Ovary (tissue), 9 donors: ENCODE data around the gene RNF144B. TPM values are rescaled to one million over a fixed set of nuclear protein-coding genes. Genes with fewer than 3 reads are reported as not detected.

Experiments
- DNase-seq, 5 donors: peaks; one replicate each; pipeline ENCODE4 v3.0.0-alpha.2; 2019 to 2020
- H3K27ac ChIP-seq, 2 donors: fragments of 200-600 bp; one replicate each; pipeline versions ENCODE4 v1.5.1 to v1.8.0; 2019 to 2022
- H3K27me3 ChIP-seq: fragments of 200-600 bp; one replicate; pipeline ENCODE4 v1.8.0; 2022
- H3K36me3 ChIP-seq: fragments of 200-600 bp; sonication (generic); one replicate; pipeline ENCODE4 v1.5.1; 2019
- H3K4me1 ChIP-seq: one replicate; pipeline ENCODE4 v1.8.1; 2013; ENCODE audit warnings: mild to moderate bottlenecking, moderate library complexity; ENCODE audit not compliant: insufficient read depth
- H3K4me3 ChIP-seq: fragments of 200-600 bp; sonication (generic); one replicate; pipeline ENCODE4 v1.5.1; 2017
- H3K9me3 ChIP-seq, 2 donors: fragments of 200-600 bp in 1 of 2; sonication (generic) in 1 of 2; one replicate each; pipeline versions ENCODE4 v1.5.1 to v1.8.1; 2013 to 2019; ENCODE audit warnings: mild to moderate bottlenecking in 1 of 2, moderate library complexity in 1 of 2
- EP300 ChIP-seq: sonication (generic); formaldehyde crosslinking; IDR thresholded peaks from one replicate; pipeline ENCODE4 v1.6.1; 2017; ENCODE audit warnings: antibody characterized with exemption
- POLR2A ChIP-seq: fragments of 450-650 bp; IDR thresholded peaks from one replicate; pipeline ENCODE4 v1.6.1; 2017; ENCODE audit warnings: antibody characterized with exemption, mild to moderate bottlenecking, moderate library complexity
- WGBS, 3 donors: extraction: QIAGEN DNeasy Blood & Tissue Kit in 1 of 3; methylation state at CpG; one replicate each; pipeline versions ENCODE4 v1.1.5 to v1.1.7; 2013 to 2017; 5-methylcytosine and 5-hydroxymethylcytosine counted together
- intact Hi-C, 4 donors: fragments of 100-400 bp; cut with DNase I; formaldehyde crosslinking; loops; one replicate each; pipeline versions ENCODE4 v1.11.0 to v1.15.1; 2022 to 2023
- polyA plus RNA-seq, 2 donors: library from polyadenylated mRNA; stranded (reverse); fragments of 200-250 nt in 1 of 2; fragments of 350-450 nt in 1 of 2; fragmentation: Illumina TruSeq in 1 of 2; extraction: RNeasy Lipid Tissue Mini Kit (QIAGEN cat#74804) in 1 of 2; gene quantifications; one replicate each; pipeline ENCODE4 v1.2.3, GENCODE V29; 2013 to 2014
- total RNA-seq, 7 donors: library from RNA; depleted of rRNA in 2 of 7; stranded (reverse); fragments of >200 nt in 2 of 7; fragmentation: NEBNext Ultra II Directional in 3 of 7; extraction: Animal tissue kit (Norgen Biotek cat#: 25700) in 3 of 7; gene quantifications; one replicate each; pipeline versions ENCODE4 v1.1.0 to v1.2.4, GENCODE V29; 2016 to 2023
- TF ChIP-seq, protein P1 (sequence below), 3 donors: fragments of 450-650 bp in 2 of 3; fragments of 200-600 bp in 1 of 3; IDR thresholded peaks; one replicate each; pipeline versions ENCODE4 v1.5.1 to v1.8.0; 2016 to 2022; ENCODE audit warnings: antibody characterized with exemption in 3 of 3, mild to moderate bottlenecking in 1 of 3
- donor health status: DM: no; HTN: no; CAD: no; lungs with moderate emphysema.
- donor health status: DM: no; HTN: no; CAD: no.
- donor health status: Bipolar disorder and iron deficiency.
- donor health status: DM: yes; HTN: yes; CAD: no.
- donor health status: DM: no; HTN: no; CAD: no.
- donor health status: DM: yes; HTN: yes; CAD: no.

RNF144B gene
- total and polyA plus RNA-seq, 9 donors: 2.5 to 18.7 (median 4.0) TPM

DNA sequence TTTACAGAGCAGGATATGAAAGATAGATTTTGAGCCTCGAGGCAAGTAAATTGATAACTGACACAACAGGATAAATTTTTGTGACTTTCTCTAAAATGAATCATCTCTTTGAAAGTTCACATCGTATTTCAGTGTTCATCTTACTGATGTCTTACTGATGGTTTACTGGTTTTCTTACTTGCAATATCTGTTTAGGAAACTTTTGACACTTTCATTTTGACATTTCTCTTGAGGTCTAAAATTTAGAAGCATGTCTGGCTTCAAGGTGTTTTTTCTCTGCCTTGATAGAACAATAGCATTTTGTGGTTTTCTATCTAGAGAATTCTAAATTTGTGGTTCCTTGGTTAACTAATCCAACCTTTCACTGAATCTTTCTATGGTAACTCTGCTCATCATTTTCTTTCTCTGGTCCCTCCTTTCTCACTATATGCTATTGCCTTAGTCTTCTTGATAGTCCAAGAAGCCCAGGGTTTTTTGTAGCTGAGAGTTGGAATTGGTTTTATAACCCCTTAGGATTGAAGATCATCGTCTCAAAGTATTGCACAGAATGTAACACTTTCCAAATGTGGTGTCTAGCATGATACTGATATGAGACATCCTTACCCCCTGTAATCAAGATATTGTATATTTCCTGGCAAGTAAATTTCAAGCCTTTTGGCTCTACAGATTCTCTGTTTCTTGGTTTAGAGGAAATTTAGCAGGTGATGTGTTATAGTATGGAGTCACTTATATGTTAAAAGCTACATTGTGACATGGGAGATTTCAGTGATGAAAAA lies 98.7 kb downstream of the RNF144B start:
- intact Hi-C loops: no loop called here
- no peak for DNase-seq
- TF ChIP-seq POLR2A: no peak
- TF ChIP-seq EP300: no peak
- TF ChIP-seq, protein P1, sequence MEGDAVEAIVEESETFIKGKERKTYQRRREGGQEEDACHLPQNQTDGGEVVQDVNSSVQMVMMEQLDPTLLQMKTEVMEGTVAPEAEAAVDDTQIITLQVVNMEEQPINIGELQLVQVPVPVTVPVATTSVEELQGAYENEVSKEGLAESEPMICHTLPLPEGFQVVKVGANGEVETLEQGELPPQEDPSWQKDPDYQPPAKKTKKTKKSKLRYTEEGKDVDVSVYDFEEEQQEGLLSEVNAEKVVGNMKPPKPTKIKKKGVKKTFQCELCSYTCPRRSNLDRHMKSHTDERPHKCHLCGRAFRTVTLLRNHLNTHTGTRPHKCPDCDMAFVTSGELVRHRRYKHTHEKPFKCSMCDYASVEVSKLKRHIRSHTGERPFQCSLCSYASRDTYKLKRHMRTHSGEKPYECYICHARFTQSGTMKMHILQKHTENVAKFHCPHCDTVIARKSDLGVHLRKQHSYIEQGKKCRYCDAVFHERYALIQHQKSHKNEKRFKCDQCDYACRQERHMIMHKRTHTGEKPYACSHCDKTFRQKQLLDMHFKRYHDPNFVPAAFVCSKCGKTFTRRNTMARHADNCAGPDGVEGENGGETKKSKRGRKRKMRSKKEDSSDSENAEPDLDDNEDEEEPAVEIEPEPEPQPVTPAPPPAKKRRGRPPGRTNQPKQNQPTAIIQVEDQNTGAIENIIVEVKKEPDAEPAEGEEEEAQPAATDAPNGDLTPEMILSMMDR (IDR thresholded peaks at IDR 0.05): no peak
- no peak overlapping the region for H3K27ac ChIP-seq
- H3K27me3 ChIP-seq: no peaks in the 10 kb centered on the region
- H3K4me3 ChIP-seq: no peak overlapping the region
- H3K4me1 ChIP-seq: no peaks in the 10 kb centered on the region
- no peaks in the 10 kb centered on the region for H3K9me3 ChIP-seq
- H3K36me3 ChIP-seq: no peaks in the 10 kb centered on the region
- 46 to 49% (median 47%) methylated on average over 3 of the region's 3 CpGs for WGBS, 3 donors

DNA sequence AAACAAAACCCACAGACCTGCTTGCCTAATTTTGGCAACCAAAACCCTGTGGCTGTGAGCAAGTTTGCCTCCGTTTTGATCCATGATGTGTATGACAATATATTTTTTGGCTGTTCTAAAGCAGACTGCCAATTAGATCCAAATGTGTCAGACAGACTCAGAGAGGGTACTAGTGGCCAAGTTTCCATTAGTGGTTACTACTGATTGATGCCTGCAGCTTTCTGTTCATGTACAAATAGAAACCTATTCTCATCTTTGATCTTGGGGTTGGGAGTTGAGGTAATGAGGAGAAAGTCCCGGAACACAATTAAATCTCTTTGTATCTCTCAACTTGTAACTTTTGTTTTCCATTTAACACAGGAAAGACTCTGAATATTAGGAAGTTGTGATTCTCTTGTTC lies 100.9 kb downstream of the RNF144B start:
- no peak overlapping the region for H3K27ac ChIP-seq
- WGBS, 3 donors: 79 to 90% (median 80%) methylated on average over 2 of the region's 2 CpGs
- intact Hi-C loops: no loop called here
- H3K36me3 ChIP-seq: no peaks in the 10 kb centered on the region
- no peak overlapping the region for H3K4me3 ChIP-seq
- H3K9me3 ChIP-seq: no peaks in the 10 kb centered on the region
- H3K27me3 ChIP-seq: no peaks in the 10 kb centered on the region
- no peaks in the 10 kb centered on the region for H3K4me1 ChIP-seq
- TF ChIP-seq POLR2A: no peak
- TF ChIP-seq, protein P1 (IDR thresholded peaks at IDR 0.05): no peak
- no peak for TF ChIP-seq EP300
- no peak for DNase-seq

DNA sequence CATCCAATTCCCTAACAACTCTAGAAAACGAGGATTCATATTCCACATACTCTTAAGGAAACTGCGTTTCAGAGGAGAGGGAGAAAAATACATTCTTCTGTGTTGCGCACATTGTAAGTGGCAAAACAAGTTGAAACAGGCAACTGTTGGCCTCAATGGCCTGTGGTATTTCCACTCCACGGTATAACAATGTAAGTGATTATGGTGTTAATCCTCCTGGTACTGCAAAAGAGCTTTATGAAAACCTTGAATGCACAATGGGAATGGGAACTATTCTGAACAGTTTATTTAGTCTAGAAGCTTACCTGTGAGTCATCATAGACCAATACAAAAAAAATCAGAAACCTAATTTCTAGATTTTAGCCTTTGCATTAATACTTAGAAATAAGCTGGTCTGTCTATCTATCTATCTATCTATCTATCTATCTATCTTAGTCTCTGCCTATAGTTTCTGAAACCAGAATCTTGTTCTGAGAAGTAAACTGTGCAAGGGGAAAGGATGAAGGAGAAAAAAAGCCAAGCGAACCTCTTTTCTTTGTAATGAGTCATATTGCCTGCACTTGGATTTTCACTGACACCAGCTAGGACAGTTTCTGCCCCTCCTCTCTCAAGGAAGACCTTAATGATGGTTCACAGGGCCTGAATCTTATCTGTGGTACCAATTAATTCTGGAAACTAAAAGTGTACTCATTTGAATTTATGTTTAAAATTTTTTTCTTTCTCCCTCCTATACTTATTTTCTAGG lies 101.5 kb downstream of the RNF144B start:
- no peak for DNase-seq
- Histone ChIP-seq H3K36me3 (no peaks in the 10 kb centered on the region), H3K27me3 (no peaks in the 10 kb centered on the region), H3K4me1 (no peaks in the 10 kb centered on the region), H3K4me3 (no peak overlapping the region), H3K9me3 (no peaks in the 10 kb centered on the region), H3K27ac (no peak overlapping the region)
- TF ChIP-seq POLR2A (no peak), EP300 (no peak)
- TF ChIP-seq, protein P1 (IDR thresholded peaks at IDR 0.05): no peak
- 72 to 85% (median 80%) methylated on average over 5 of the region's 5 CpGs for WGBS, 3 donors
- intact Hi-C loops: no loop called here

DNA sequence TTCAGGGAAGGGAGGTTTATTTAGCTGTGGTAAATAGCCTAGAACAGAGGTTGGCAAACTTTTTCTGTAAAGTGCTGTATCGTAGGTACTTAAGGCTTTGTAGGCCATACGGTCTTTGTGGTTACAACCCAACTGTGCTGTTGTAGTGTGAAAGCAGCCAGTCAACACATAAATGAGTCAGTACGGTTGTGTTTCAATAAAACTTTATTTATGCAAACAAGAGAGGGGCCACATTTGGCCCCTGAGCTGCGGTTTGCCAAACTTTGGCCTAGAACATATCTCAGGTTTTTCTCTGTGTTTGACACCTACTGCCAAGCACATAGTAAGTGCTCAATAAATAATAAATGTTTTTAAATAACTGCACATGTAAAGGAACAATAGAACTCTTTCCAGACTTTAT lies 102.2 kb downstream of the RNF144B start:
- no peaks in the 10 kb centered on the region for H3K4me1 ChIP-seq
- H3K4me3 ChIP-seq: no peak overlapping the region
- no peaks in the 10 kb centered on the region for H3K36me3 ChIP-seq
- TF ChIP-seq POLR2A (no peak), EP300 (no peak)
- TF ChIP-seq, protein P1 (IDR thresholded peaks at IDR 0.05): no peak
- DNase-seq: no peak
- H3K27me3 ChIP-seq: no peaks in the 10 kb centered on the region
- H3K9me3 ChIP-seq: no peaks in the 10 kb centered on the region
- H3K27ac ChIP-seq: no peak overlapping the region
- intact Hi-C loops: no loop called here
- 87 to 91% (median 91%) methylated on average over 4 of the region's 4 CpGs for WGBS, 3 donors
